Endothelial cell of umbilical vein (primary cell): ENCODE results near the gene GLRA2. TPM values are rescaled to one million over a fixed set of nuclear protein-coding genes. Genes with fewer than 3 reads are reported as not detected.

Experiments
- BruUV-seq: library from RNA; stranded (reverse); fragments of 400-500 nt; replicated peaks from 2 replicates; lab custom pipeline; 2021; lab: Mats Ljungman, UMichigan
- CTCF ChIA-PET: fragments of 300-600, 350-600 bp; sonication (Branson Sonifier 250); formaldehyde crosslinking; loops from one replicate; lab custom pipeline; 2021; ENCODE audit warnings: antibody characterized with exemption, inconsistent platforms; lab: Charles Lee
- POLR2A ChIA-PET: fragments of 300-600, 350-600 bp; sonication (Branson Sonifier 250); formaldehyde crosslinking; loops from one replicate; lab custom pipeline; 2021; ENCODE audit warnings: antibody characterized with exemption, inconsistent platforms; lab: Charles Lee
- DNase-seq: peaks from one replicate; pipeline ENCODE4 v3.0.0-alpha.2; 2011; ENCODE audit warnings: low read depth, low spot score
- FAIRE-seq: peaks from 2 replicates; lab custom pipeline; 2011; peaks lifted over from hg19 to GRCh38; lab: Jason Lieb, UNC
- H2AFZ ChIP-seq: 2 replicates; pipeline ENCODE4 v1.6.0; 2012; ENCODE audit warnings: low read depth, low read length, control low read depth, inconsistent platforms
- H3K27ac ChIP-seq: 2 replicates; pipeline ENCODE4 v1.5.1; 2011; ENCODE audit warnings: low read depth, mild to moderate bottlenecking, control low read depth, low read length, moderate library complexity; ENCODE audit not compliant: insufficient read depth
- H3K27me3 ChIP-seq, 2 experiments: 2 replicates each; pipeline versions ENCODE4 v1.6.0 to v1.6.1; 2011; ENCODE audit warnings: low read length in 2 of 2, mixed read lengths in 1 of 2; ENCODE audit not compliant: control insufficient read depth in 2 of 2, insufficient read depth in 2 of 2
- H3K36me3 ChIP-seq, 2 experiments: 2 replicates in 1 of 2; 3 replicates in 1 of 2; pipeline ENCODE4 v1.5.1; 2011; ENCODE audit warnings: low read length in 2 of 2, mild to moderate bottlenecking in 1 of 2, moderate library complexity in 1 of 2; ENCODE audit not compliant: control insufficient read depth in 2 of 2, insufficient read depth in 2 of 2; ENCODE audit errors: extremely low read depth in 1 of 2
- H3K4me1 ChIP-seq: 3 replicates; pipeline ENCODE4 v1.5.1; 2011; ENCODE audit warnings: mild to moderate bottlenecking, low read length; ENCODE audit not compliant: control insufficient read depth, insufficient read depth; ENCODE audit errors: extremely low read depth
- H3K4me2 ChIP-seq: 2 replicates; pipeline ENCODE4 v1.6.1; 2011; ENCODE audit warnings: low read length, control low read depth, mixed read lengths; ENCODE audit not compliant: insufficient read depth
- H3K4me3 ChIP-seq, 3 experiments: fragments of 200-600 bp in 1 of 3; sonication (generic), shearing (Covaris generic) in 1 of 3; replicated peaks in 1 of 3; 2 replicates each; pipeline ENCODE4 v1.5.1; 2011 to 2016; ENCODE audit warnings: control low read depth in 3 of 3, low read length in 3 of 3, mild to moderate bottlenecking in 2 of 3, inconsistent platforms in 1 of 3, low read depth in 1 of 3, moderate library complexity in 1 of 3; ENCODE audit not compliant: insufficient read depth in 1 of 3
- H3K79me2 ChIP-seq: 2 replicates; pipeline ENCODE4 v1.6.0; 2012; ENCODE audit warnings: low read length, inconsistent platforms; ENCODE audit not compliant: control insufficient read depth, insufficient read depth
- H3K9ac ChIP-seq: replicated peaks from 2 replicates; pipeline ENCODE3; 2011; ENCODE audit warnings: low read length, control low read depth; ENCODE audit not compliant: insufficient read depth; ENCODE audit errors: extremely low read depth
- H3K9me1 ChIP-seq: replicated peaks from 3 replicates; pipeline ENCODE4 v1.6.0; 2011; ENCODE audit warnings: mild to moderate bottlenecking, low read length; ENCODE audit not compliant: control insufficient read depth, insufficient read depth; ENCODE audit errors: extremely low read depth
- H3K9me3 ChIP-seq: replicated peaks from 2 replicates; pipeline ENCODE4 v1.5.1; 2012; ENCODE audit warnings: low read length, inconsistent platforms; ENCODE audit not compliant: control insufficient read depth, insufficient read depth
- H4K20me1 ChIP-seq: replicated peaks from 2 replicates; pipeline ENCODE3; 2011; ENCODE audit warnings: mild to moderate bottlenecking, low read length; ENCODE audit not compliant: control insufficient read depth, insufficient read depth; ENCODE audit errors: extremely low read depth
- EZH2 ChIP-seq: IDR thresholded peaks from 2 replicates; pipeline ENCODE4 v1.6.1; 2012; ENCODE audit warnings: borderline replicate concordance, low read depth, mild to moderate bottlenecking, moderate library complexity, low read length, inconsistent platforms; ENCODE audit not compliant: severe bottlenecking
- FOS ChIP-seq: IDR thresholded peaks from 2 replicates; pipeline ENCODE4 v1.6.1; 2011; ENCODE audit warnings: mild to moderate bottlenecking, low read length, moderate library complexity, borderline replicate concordance; ENCODE audit not compliant: insufficient read depth
- GATA2 ChIP-seq: IDR thresholded peaks from 2 replicates; pipeline ENCODE4 v1.7.0; 2011; ENCODE audit warnings: low read depth, mild to moderate bottlenecking, moderate library complexity, mixed read lengths, low read length; ENCODE audit not compliant: insufficient read length, insufficient read depth
- JUN ChIP-seq: IDR thresholded peaks from 2 replicates; pipeline ENCODE4 v1.6.1; 2011; ENCODE audit warnings: borderline replicate concordance, low read depth; ENCODE audit not compliant: insufficient read length, insufficient read depth
- MYC ChIP-seq: IDR thresholded peaks from one replicate; pipeline ENCODE4 v1.6.1; 2011; ENCODE audit warnings: mild to moderate bottlenecking, low read depth, low read length
- POLR2A ChIP-seq: IDR thresholded peaks from 2 replicates; pipeline ENCODE4 v1.6.1; 2012; ENCODE audit warnings: low read depth, mild to moderate bottlenecking, control low read depth, low read length
- POLR2AphosphoS5 ChIP-seq: IDR thresholded peaks from 2 replicates; pipeline ENCODE4 v1.6.1; 2012; ENCODE audit warnings: low read depth, mild to moderate bottlenecking, control low read depth, low read length, moderate library complexity; ENCODE audit not compliant: insufficient read depth
- dilution Hi-C: fragments of 300-500 bp; cut with MboI; formaldehyde crosslinking; loops from one replicate; pipeline ENCODE4 v1.15.0; 2019; ENCODE audit warnings: low sequenced_read_pairs; ENCODE audit not compliant: extremely low pct_ligation_motif_present
- intact Hi-C: fragments of 100-400 bp; cut with micrococcal nuclease; formaldehyde crosslinking; loops from one replicate; pipeline ENCODE4 v1.10.0; 2022
- polyA plus RNA-seq, 4 experiments: library from polyadenylated mRNA; depleted of rRNA in 3 of 4; stranded (reverse) in 3 of 4; unstranded in 1 of 4; fragments of >200 nt; gene quantifications; 2 replicates each; pipeline versions ENCODE4 v1.2.1 to v1.2.3, GENCODE V29; 2011 to 2012; ENCODE audit warnings: missing spikeins in 1 of 4
- total RNA-seq: library from RNA; stranded (reverse); gene quantifications from 2 replicates; pipeline ENCODE4 v1.2.3, GENCODE V29; 2021
- TF ChIP-seq, protein P1 (sequence below): IDR thresholded peaks from 2 replicates; pipeline ENCODE4 v1.6.1; 2011; ENCODE audit not compliant: insufficient read depth, insufficient read length
- TF ChIP-seq, protein P2 (sequence below), 2 donors: IDR thresholded peaks; 1 replicate in 1 of 2; 2 replicates in 1 of 2; pipeline ENCODE4 v1.5.1; 2011; ENCODE audit warnings: low read length in 2 of 2, mild to moderate bottlenecking in 2 of 2, moderate library complexity in 2 of 2, control low read depth in 1 of 2, inconsistent platforms in 1 of 2, low read depth in 1 of 2; ENCODE audit not compliant: insufficient read depth in 1 of 2; ENCODE audit errors: extremely low read depth in 1 of 2

Gene GLRA2
- total and polyA plus RNA-seq, 2 donors (not counting 3 experiments of a cell fraction or from before 2014, with no cell fraction given): not detected

DNA sequence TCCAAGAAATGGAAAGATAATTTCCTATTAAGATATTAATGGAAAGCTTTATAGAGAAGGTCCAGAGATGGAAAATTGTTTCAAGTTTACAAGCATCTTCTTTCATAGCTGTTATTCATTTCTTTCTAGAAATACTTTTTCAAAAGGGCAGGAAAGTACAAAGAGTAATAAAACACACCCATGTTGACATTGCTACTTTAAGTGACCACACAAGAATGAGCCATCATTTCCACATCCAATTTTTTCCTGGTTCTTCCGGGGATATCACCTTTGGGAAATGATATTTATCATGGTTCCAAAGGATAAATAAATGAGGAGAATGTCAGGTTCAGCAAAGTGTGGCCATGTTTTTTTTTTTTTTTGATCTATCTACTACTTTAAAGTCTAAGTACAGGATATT, 4.5 kb downstream of the GLRA2 start:
- BruUV-seq: no TSS peak
- H3K4me3 ChIP-seq: no peak overlapping the region
- dilution Hi-C loops (no loop called here), intact Hi-C loops (no loop called here)
- no peaks in the 10 kb centered on the region for H3K36me3 ChIP-seq
- no peak for FAIRE-seq
- H3K4me2 ChIP-seq: no peak overlapping the region
- POLR2A ChIA-PET: no interaction called here
- DNase-seq: no peak
- H3K4me1 ChIP-seq: no peaks in the 10 kb centered on the region
- no peaks in the 10 kb centered on the region for H3K9me3 ChIP-seq
- CTCF ChIA-PET: no interaction called here
- H4K20me1 ChIP-seq: no peaks in the 10 kb centered on the region
- no peaks in the 10 kb centered on the region for H3K79me2 ChIP-seq
- no peak overlapping the region for H2AFZ ChIP-seq
- no peak overlapping the region for H3K27ac ChIP-seq
- H3K9ac ChIP-seq: no peak overlapping the region
- TF ChIP-seq POLR2AphosphoS5: no peak
- TF ChIP-seq JUN: no peak
- TF ChIP-seq FOS: no peak
- TF ChIP-seq, protein P1, sequence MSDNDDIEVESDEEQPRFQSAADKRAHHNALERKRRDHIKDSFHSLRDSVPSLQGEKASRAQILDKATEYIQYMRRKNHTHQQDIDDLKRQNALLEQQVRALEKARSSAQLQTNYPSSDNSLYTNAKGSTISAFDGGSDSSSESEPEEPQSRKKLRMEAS: no peak
- TF ChIP-seq POLR2A: no peak
- TF ChIP-seq, protein P2, sequence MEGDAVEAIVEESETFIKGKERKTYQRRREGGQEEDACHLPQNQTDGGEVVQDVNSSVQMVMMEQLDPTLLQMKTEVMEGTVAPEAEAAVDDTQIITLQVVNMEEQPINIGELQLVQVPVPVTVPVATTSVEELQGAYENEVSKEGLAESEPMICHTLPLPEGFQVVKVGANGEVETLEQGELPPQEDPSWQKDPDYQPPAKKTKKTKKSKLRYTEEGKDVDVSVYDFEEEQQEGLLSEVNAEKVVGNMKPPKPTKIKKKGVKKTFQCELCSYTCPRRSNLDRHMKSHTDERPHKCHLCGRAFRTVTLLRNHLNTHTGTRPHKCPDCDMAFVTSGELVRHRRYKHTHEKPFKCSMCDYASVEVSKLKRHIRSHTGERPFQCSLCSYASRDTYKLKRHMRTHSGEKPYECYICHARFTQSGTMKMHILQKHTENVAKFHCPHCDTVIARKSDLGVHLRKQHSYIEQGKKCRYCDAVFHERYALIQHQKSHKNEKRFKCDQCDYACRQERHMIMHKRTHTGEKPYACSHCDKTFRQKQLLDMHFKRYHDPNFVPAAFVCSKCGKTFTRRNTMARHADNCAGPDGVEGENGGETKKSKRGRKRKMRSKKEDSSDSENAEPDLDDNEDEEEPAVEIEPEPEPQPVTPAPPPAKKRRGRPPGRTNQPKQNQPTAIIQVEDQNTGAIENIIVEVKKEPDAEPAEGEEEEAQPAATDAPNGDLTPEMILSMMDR (IDR thresholded peaks at IDR 0.05; ENCODE audit: extremely low read depth in 1 of 2, insufficient read depth in 1 of 2, low read depth in 1 of 2, low read length in 2 of 2): no peak
- TF ChIP-seq GATA2: no peak
- no peak for TF ChIP-seq MYC
- no peak for TF ChIP-seq EZH2
- no peaks in the 10 kb centered on the region for H3K9me1 ChIP-seq
- no peaks in the 10 kb centered on the region for H3K27me3 ChIP-seq
